ENCODE data around the gene ANKRD6.

ANKRD6 gene

GRCh38 chr6:89471287-89471867 lies 38.4 kb downstream of the ANKRD6 start:
- ATAC-seq (no peak), DNase-seq (no peak)

- DNase-seq, result no peak
- ATAC-seq, result no peak
Observed at GRCh38 chr6:89475101-89475500, 42.1 kb downstream of the ANKRD6 start.

- DNase-seq, result no peak
- ATAC-seq, result peak; percentile 85
Observed at GRCh38 chr6:89475634-89476033, 42.7 kb downstream of the ANKRD6 start.

- DNase-seq (no peak), ATAC-seq (no peak)
Observed at GRCh38 chr6:89479897-89480296, 46.9 kb downstream of the ANKRD6 start.

GRCh38 chr6:89481695-89482094 lies 48.7 kb downstream of the ANKRD6 start:
- no peak for ATAC-seq
- DNase-seq, result no peak

GRCh38 chr6:89482126-89482525 lies 49.2 kb downstream of the ANKRD6 start:
- ATAC-seq, result no peak
- no peak for DNase-seq

- ATAC-seq (no peak), DNase-seq (no peak)
Observed at GRCh38 chr6:89483111-89483720, 50.3 kb downstream of the ANKRD6 start.

GRCh38 chr6:89485320-89485719 lies 52.4 kb downstream of the ANKRD6 start:
- no peak for DNase-seq
- no peak for ATAC-seq

GRCh38 chr6:89487864-89488263 lies 54.9 kb downstream of the ANKRD6 start:
- ATAC-seq (peak; percentile 76), DNase-seq (no peak)

GRCh38 chr6:89488438-89488837 lies 55.5 kb downstream of the ANKRD6 start:
- no peak for DNase-seq
- no peak for ATAC-seq

GRCh38 chr6:89489078-89489477 lies 56.1 kb downstream of the ANKRD6 start:
- DNase-seq (no peak), ATAC-seq (no peak)

GRCh38 chr6:89492025-89492640 lies 59.2 kb downstream of the ANKRD6 start:
- DNase-seq (no peak), ATAC-seq (no peak)

- ATAC-seq, result peak; percentile 14
- no peak for DNase-seq
Observed at GRCh38 chr6:89494131-89494793, 61.3 kb downstream of the ANKRD6 start.

- no peak for DNase-seq
- no peak for ATAC-seq
Observed at GRCh38 chr6:89495961-89496535, 63.1 kb downstream of the ANKRD6 start.

GRCh38 chr6:89500611-89501010 lies 67.7 kb downstream of the ANKRD6 start:
- DNase-seq, result no peak

GRCh38 chr6:89501222-89501621 lies 68.3 kb downstream of the ANKRD6 start:
- DNase-seq (no peak), ATAC-seq (no peak)

More at GRCh38 chr6:89500611-89501010, 67.7 kb downstream of the ANKRD6 start:
- no peak for ATAC-seq

- DNase-seq, result no peak
- ATAC-seq, result no peak
Observed at GRCh38 chr6:89501753-89502152, 68.8 kb downstream of the ANKRD6 start.

GRCh38 chr6:89503641-89504040 lies 70.7 kb downstream of the ANKRD6 start:
- no peak for DNase-seq
- no peak for ATAC-seq

- DNase-seq (no peak), ATAC-seq (no peak)
Observed at GRCh38 chr6:89505847-89506246, 72.9 kb downstream of the ANKRD6 start.

- DNase-seq (no peak), ATAC-seq (no peak)
Observed at GRCh38 chr6:89506716-89507617, 74.0 kb downstream of the ANKRD6 start.

- no peak for ATAC-seq
Observed at GRCh38 chr6:89508755-89509563, 76.0 kb downstream of the ANKRD6 start.

More at GRCh38 chr6:89508755-89509563, 76.0 kb downstream of the ANKRD6 start:
- no peak for DNase-seq
